Astrocyte (in vitro differentiated cells and primary cell): ENCODE measurements around the gene HTRA2. TPM values are rescaled to one million over a fixed set of nuclear protein-coding genes. Genes with fewer than 3 reads are reported as not detected.
A peak's percentile ranks its signal among the peaks of the same experiment; 100 is the strongest.

Experiments used
- DNase-seq: peaks from one replicate; pipeline ENCODE4 v3.0.0-alpha.2; 2010; ENCODE audit warnings: low read depth
- FAIRE-seq: peaks from 2 replicates; lab custom pipeline; 2011; peaks lifted over from hg19 to GRCh38; lab: Jason Lieb, UNC
- H2AFZ ChIP-seq: 2 replicates; pipeline ENCODE4 v1.6.0; 2012; ENCODE audit warnings: low read depth, low read length, inconsistent platforms
- H3K27ac ChIP-seq: 2 replicates; pipeline ENCODE4 v1.5.1; 2011; ENCODE audit warnings: low read depth, low read length, inconsistent platforms
- H3K27me3 ChIP-seq: 2 replicates; pipeline ENCODE4 v1.6.0; 2011; ENCODE audit warnings: low read length, inconsistent platforms; ENCODE audit not compliant: insufficient read depth
- H3K36me3 ChIP-seq: 2 replicates; pipeline ENCODE4 v1.5.1; 2011; ENCODE audit warnings: low read length, inconsistent platforms; ENCODE audit not compliant: insufficient read depth
- H3K4me1 ChIP-seq: 2 replicates; pipeline ENCODE4 v1.5.1; 2011; ENCODE audit warnings: low read length, inconsistent platforms; ENCODE audit not compliant: insufficient read depth
- H3K4me2 ChIP-seq: 2 replicates; pipeline ENCODE4 v1.6.0; 2012; ENCODE audit warnings: low read length, inconsistent platforms
- H3K4me3 ChIP-seq: 2 replicates; pipeline ENCODE4 v1.5.1; 2011; ENCODE audit warnings: low read depth, mild to moderate bottlenecking, low read length, inconsistent platforms; ENCODE audit not compliant: insufficient read depth
- H3K79me2 ChIP-seq: 2 replicates; pipeline ENCODE4 v1.6.0; 2012; ENCODE audit warnings: mild to moderate bottlenecking, low read length, inconsistent platforms; ENCODE audit not compliant: insufficient read depth
- H3K9ac ChIP-seq: 2 replicates; pipeline ENCODE4 v1.6.0; 2012; ENCODE audit warnings: mild to moderate bottlenecking, low read length, inconsistent platforms
- H3K9me3 ChIP-seq: 2 replicates; pipeline ENCODE4 v1.5.1; 2012; ENCODE audit warnings: low read depth, mild to moderate bottlenecking, low read length, inconsistent platforms; ENCODE audit not compliant: insufficient read depth
- H4K20me1 ChIP-seq: 2 replicates; pipeline ENCODE4 v1.6.0; 2012; ENCODE audit warnings: low read length, inconsistent platforms; ENCODE audit not compliant: insufficient read depth
- H3K27ac Mint-ChIP-seq: one replicate; pipeline ENCODE4 v1.8.0; 2021; ENCODE audit warnings: mild to moderate bottlenecking, mixed read lengths; ENCODE audit not compliant: unreplicated experiment
- H3K27me3 Mint-ChIP-seq: one replicate; pipeline ENCODE4 v1.8.0; 2021; ENCODE audit warnings: low read depth, mixed read lengths; ENCODE audit not compliant: unreplicated experiment
- H3K36me3 Mint-ChIP-seq: one replicate; pipeline ENCODE4 v1.8.0; 2021; ENCODE audit warnings: low read depth, mixed read lengths; ENCODE audit not compliant: unreplicated experiment
- H3K4me1 Mint-ChIP-seq: one replicate; pipeline ENCODE4 v1.8.0; 2021; ENCODE audit warnings: low read depth, mixed read lengths; ENCODE audit not compliant: unreplicated experiment
- H3K4me3 Mint-ChIP-seq: one replicate; pipeline ENCODE4 v1.8.0; 2021; ENCODE audit warnings: mild to moderate bottlenecking, moderate library complexity, mixed read lengths; ENCODE audit not compliant: unreplicated experiment
- H3K9me3 Mint-ChIP-seq: one replicate; pipeline ENCODE4 v1.8.0; 2021; ENCODE audit warnings: mild to moderate bottlenecking, mixed read lengths; ENCODE audit not compliant: unreplicated experiment
- CTCF ChIP-seq: IDR thresholded peaks from 2 replicates; pipeline ENCODE4 v1.5.1; 2011; ENCODE audit warnings: low read depth, mild to moderate bottlenecking, inconsistent platforms, low read length, moderate library complexity; ENCODE audit not compliant: insufficient read depth
- EZH2 ChIP-seq: IDR thresholded peaks from 2 replicates; pipeline ENCODE4 v1.6.1; 2012; ENCODE audit warnings: mild to moderate bottlenecking, low read length, inconsistent platforms; ENCODE audit not compliant: insufficient read depth
- total RNA-seq: library from RNA; stranded (reverse); gene quantifications from 2 replicates; pipeline ENCODE4 v1.2.1, GENCODE V29; 2021

HTRA2 gene
- total RNA-seq, 1 donor from 2014 or later, result 24.4 TPM

- H3K27me3 Mint-ChIP-seq, result no peaks in the 10 kb centered on the region
- peak overlapping the region; percentile 86 for H2AFZ ChIP-seq
- peak overlapping the region; percentile 96 for H3K4me3 Mint-ChIP-seq
- no peaks in the 10 kb centered on the region for H3K9me3 Mint-ChIP-seq
- peaks cover 44% of the 10 kb centered on the region for H4K20me1 ChIP-seq
- peaks cover 19% of the 10 kb centered on the region for H3K36me3 Mint-ChIP-seq
- peaks cover 11% of the 10 kb centered on the region for H3K4me1 Mint-ChIP-seq
- H3K4me2 ChIP-seq, result peak overlapping the region; percentile 98
- H3K27ac ChIP-seq, result peak overlapping the region; percentile 57
- H3K27me3 ChIP-seq, result no peaks in the 10 kb centered on the region
- peaks cover 41% of the 10 kb centered on the region for H3K79me2 ChIP-seq
- FAIRE-seq (no peak), DNase-seq (peak; percentile 30)
- no peaks in the 10 kb centered on the region for H3K9me3 ChIP-seq
- peaks cover 19% of the 10 kb centered on the region for H3K4me1 ChIP-seq
- no peak for TF ChIP-seq EZH2
- TF ChIP-seq CTCF, result no peak
- peak overlapping the region; percentile 58 for H3K27ac Mint-ChIP-seq
- peaks cover 30% of the 10 kb centered on the region for H3K36me3 ChIP-seq
- peak overlapping the region; percentile 94 for H3K4me3 ChIP-seq
- peak overlapping the region; percentile 93 for H3K9ac ChIP-seq
Measured at GRCh38 chr2:74530239-74531187, 780 bp downstream of the HTRA2 start.

- Histone ChIP-seq H3K27ac (no peak overlapping the region), H3K9ac (peak overlapping the region; percentile 93), H3K4me2 (peak overlapping the region; percentile 98), H2AFZ (no peak overlapping the region), H3K27me3 (no peaks in the 10 kb centered on the region), H3K79me2 (peaks cover 41% of the 10 kb centered on the region), H4K20me1 (peaks cover 42% of the 10 kb centered on the region), H3K4me3 (no peak overlapping the region), H3K9me3 (no peaks in the 10 kb centered on the region), H3K36me3 (peaks cover 25% of the 10 kb centered on the region), H3K4me1 (peaks cover 19% of the 10 kb centered on the region)
- no peak overlapping the region for H3K27ac Mint-ChIP-seq
- H3K27me3 Mint-ChIP-seq, result no peaks in the 10 kb centered on the region
- no peak for TF ChIP-seq EZH2
- no peak for TF ChIP-seq CTCF
- H3K4me3 Mint-ChIP-seq, result peak overlapping the region; percentile 96
- FAIRE-seq (no peak), DNase-seq (no peak)
- peaks cover 11% of the 10 kb centered on the region for H3K4me1 Mint-ChIP-seq
- H3K36me3 Mint-ChIP-seq, result peaks cover 13% of the 10 kb centered on the region
- no peaks in the 10 kb centered on the region for H3K9me3 Mint-ChIP-seq
Measured at GRCh38 chr2:74531666-74532065, 1.9 kb downstream of the HTRA2 start.

- no peak for FAIRE-seq
- Histone ChIP-seq H3K27ac (no peak overlapping the region), H3K4me2 (no peak overlapping the region)
Measured at GRCh38 chr2:74532222-74532621, 2.5 kb downstream of the HTRA2 start.

More at GRCh38 chr2:74532222-74532621, 2.5 kb downstream of the HTRA2 start:
- H3K27ac Mint-ChIP-seq, result no peak overlapping the region
- DNase-seq, result no peak
- peaks cover 10% of the 10 kb centered on the region for H3K36me3 Mint-ChIP-seq
- H3K4me3 ChIP-seq, result no peak overlapping the region
- peaks cover 13% of the 10 kb centered on the region for H3K4me1 Mint-ChIP-seq
- no peaks in the 10 kb centered on the region for H3K9me3 Mint-ChIP-seq
- H3K27me3 Mint-ChIP-seq, result no peaks in the 10 kb centered on the region
- H3K36me3 ChIP-seq, result peaks cover 20% of the 10 kb centered on the region
- peaks cover 36% of the 10 kb centered on the region for H4K20me1 ChIP-seq
- TF ChIP-seq EZH2, result no peak
- peak; percentile 7 for TF ChIP-seq CTCF
- no peak overlapping the region for H2AFZ ChIP-seq
- H3K9me3 ChIP-seq, result no peaks in the 10 kb centered on the region
- H3K9ac ChIP-seq, result no peak overlapping the region
- H3K4me3 Mint-ChIP-seq, result no peak overlapping the region
- H3K4me1 ChIP-seq, result peaks cover 19% of the 10 kb centered on the region
- no peaks in the 10 kb centered on the region for H3K27me3 ChIP-seq
- peaks cover 37% of the 10 kb centered on the region for H3K79me2 ChIP-seq
